Mesenchymal stem cell (in vitro differentiated cells and primary cell): ENCODE measurements around the gene KRTAP19-7. TPM values are rescaled to one million over a fixed set of nuclear protein-coding genes. Genes with fewer than 3 reads are reported as not detected.

Experiments used
- DNase-seq: peaks from one replicate; pipeline ENCODE4 v3.0.0-alpha.2; 2013
- H2AFZ ChIP-seq: one replicate; pipeline ENCODE4 v1.6.1; 2013; ENCODE audit warnings: low read depth, mild to moderate bottlenecking, control low read depth, inconsistent platforms, low read length, moderate library complexity
- H2AK5ac ChIP-seq: 2 replicates; pipeline ENCODE4 v1.6.1; 2013; ENCODE audit warnings: low read length, moderate library complexity, mild to moderate bottlenecking, inconsistent platforms; ENCODE audit not compliant: severe bottlenecking
- H2BK120ac ChIP-seq: one replicate; pipeline ENCODE4 v1.6.1; 2013; ENCODE audit warnings: low read depth, mild to moderate bottlenecking, inconsistent platforms, low read length, moderate library complexity
- H2BK12ac ChIP-seq, 2 experiments: one replicate each; pipeline ENCODE4 v1.6.1; 2013; ENCODE audit warnings: inconsistent platforms in 2 of 2, low read length in 2 of 2, mild to moderate bottlenecking in 2 of 2, moderate library complexity in 2 of 2, control low read depth in 1 of 2
- H2BK15ac ChIP-seq: one replicate; pipeline ENCODE4 v1.6.1; 2013; ENCODE audit warnings: mild to moderate bottlenecking, low read depth, inconsistent platforms; ENCODE audit not compliant: poor library complexity, severe bottlenecking
- H2BK5ac ChIP-seq: 2 replicates; pipeline ENCODE4 v1.6.1; 2013; ENCODE audit warnings: low read depth, mild to moderate bottlenecking, low read length, control low read depth, inconsistent platforms; ENCODE audit not compliant: poor library complexity, severe bottlenecking
- H3K14ac ChIP-seq, 2 experiments: one replicate each; pipeline ENCODE4 v1.6.1; 2013; ENCODE audit warnings: inconsistent platforms in 2 of 2, low read length in 2 of 2, control low read depth in 1 of 2, mild to moderate bottlenecking in 1 of 2, moderate library complexity in 1 of 2
- H3K18ac ChIP-seq, 2 experiments: one replicate each; pipeline ENCODE4 v1.6.1; 2013; ENCODE audit warnings: inconsistent platforms in 2 of 2, low read length in 2 of 2, control low read depth in 1 of 2, low read depth in 1 of 2, mild to moderate bottlenecking in 1 of 2
- H3K23ac ChIP-seq, 2 experiments: one replicate each; pipeline ENCODE4 v1.6.1; 2013; ENCODE audit warnings: inconsistent platforms in 2 of 2, low read length in 2 of 2, mild to moderate bottlenecking in 2 of 2, moderate library complexity in 2 of 2, control low read depth in 1 of 2
- H3K27ac ChIP-seq: 2 replicates; pipeline ENCODE4 v1.5.1; 2013; ENCODE audit warnings: mild to moderate bottlenecking, moderate library complexity, low read length, control low read depth, inconsistent platforms; ENCODE audit not compliant: poor library complexity, severe bottlenecking
- H3K27me3 ChIP-seq, 2 experiments: 2 replicates each; pipeline versions ENCODE4 v1.6.1 to v1.7.0; 2013; ENCODE audit warnings: low read length in 2 of 2, mild to moderate bottlenecking in 2 of 2, moderate library complexity in 2 of 2, control low read depth in 1 of 2, inconsistent platforms in 1 of 2; ENCODE audit not compliant: control insufficient read depth in 1 of 2, insufficient read depth in 1 of 2
- H3K36me3 ChIP-seq, 2 experiments: 2 replicates each; pipeline versions ENCODE4 v1.6.1 to v1.7.0; 2013; ENCODE audit warnings: low read length in 2 of 2, control low read depth in 1 of 2, inconsistent platforms in 1 of 2, low read depth in 1 of 2, mild to moderate bottlenecking in 1 of 2; ENCODE audit not compliant: insufficient read depth in 2 of 2, control insufficient read depth in 1 of 2
- H3K4ac ChIP-seq, 2 experiments: one replicate each; pipeline ENCODE4 v1.6.1; 2013; ENCODE audit warnings: inconsistent platforms in 2 of 2, low read length in 2 of 2, mild to moderate bottlenecking in 2 of 2, moderate library complexity in 2 of 2, control low read depth in 1 of 2, low read depth in 1 of 2
- H3K4me1 ChIP-seq: 2 replicates; pipeline ENCODE4 v1.6.1; 2013; ENCODE audit warnings: low read depth, low read length, control low read depth; ENCODE audit not compliant: control insufficient read depth, insufficient read depth
- H3K4me2 ChIP-seq: 2 replicates; pipeline ENCODE4 v1.6.1; 2013; ENCODE audit warnings: low read length, mild to moderate bottlenecking, inconsistent platforms; ENCODE audit not compliant: poor library complexity, severe bottlenecking
- H3K4me3 ChIP-seq, 2 experiments: 2 replicates each; pipeline versions ENCODE4 v1.5.1 to v1.7.0; 2013; ENCODE audit warnings: low read length in 2 of 2, mild to moderate bottlenecking in 2 of 2, control low read depth in 1 of 2, low read depth in 1 of 2; ENCODE audit not compliant: insufficient read depth in 1 of 2
- H3K79me1 ChIP-seq: replicated peaks from 2 replicates; pipeline ENCODE4 v1.6.1; 2013; ENCODE audit warnings: mild to moderate bottlenecking, control low read depth, low read length, inconsistent platforms; ENCODE audit not compliant: poor library complexity, severe bottlenecking
- H3K9ac ChIP-seq: 2 replicates; pipeline ENCODE4 v1.7.0; 2013; ENCODE audit warnings: mild to moderate bottlenecking, low read length, moderate library complexity
- H3K9me3 ChIP-seq: 2 replicates; pipeline ENCODE4 v1.7.0; 2013; ENCODE audit warnings: mild to moderate bottlenecking, low read length; ENCODE audit not compliant: control insufficient read depth
- H4K8ac ChIP-seq: one replicate; pipeline ENCODE4 v1.6.1; 2013; ENCODE audit warnings: inconsistent platforms, mild to moderate bottlenecking, low read length, moderate library complexity
- H4K91ac ChIP-seq: one replicate; pipeline ENCODE4 v1.6.1; 2013; ENCODE audit warnings: mild to moderate bottlenecking, low read length, inconsistent platforms
- WGBS: methylation state at CpG from one replicate; pipeline ENCODE4 v1.1.7; 2013; ENCODE audit warnings: mixed read lengths; 5-methylcytosine and 5-hydroxymethylcytosine counted together
- polyA plus RNA-seq, 2 experiments: library from polyadenylated mRNA; stranded (reverse); fragments of 200-250 nt; gene quantifications; one replicate each; pipeline ENCODE4 v1.2.3, GENCODE V29; 2013

The KRTAP19-7 gene
- polyA plus RNA-seq (2013, experiment 1 of 2) = not detected
- polyA plus RNA-seq (2013, experiment 2 of 2) = not detected

- no peak within 1 kb of the TSS for H3K23ac ChIP-seq
- H2BK120ac ChIP-seq = no peak within 1 kb of the TSS
- no peak within 1 kb of the TSS for H2AFZ ChIP-seq
- H3K9me3 ChIP-seq = no peaks in the 10 kb centered on the region
- no peak within 1 kb of the TSS for H4K91ac ChIP-seq
- H3K4ac ChIP-seq = no peak within 1 kb of the TSS
- H3K27ac ChIP-seq = no peak within 1 kb of the TSS
- H3K18ac ChIP-seq = no peak within 1 kb of the TSS
- H4K8ac ChIP-seq = no peak within 1 kb of the TSS
- DNase-seq = no peak
- H2BK12ac ChIP-seq = no peak within 1 kb of the TSS
- no peaks in the 10 kb centered on the region for H3K27me3 ChIP-seq
- no peak within 1 kb of the TSS for H2BK15ac ChIP-seq
- H3K4me1 ChIP-seq = no peaks in the 10 kb centered on the region
- no peak within 1 kb of the TSS for H3K4me3 ChIP-seq
- no peak within 1 kb of the TSS for H2AK5ac ChIP-seq
- H3K4me2 ChIP-seq = no peak within 1 kb of the TSS
- H3K14ac ChIP-seq = no peak within 1 kb of the TSS
- no peaks in the 10 kb centered on the region for H3K36me3 ChIP-seq
- no peak within 1 kb of the TSS for H3K9ac ChIP-seq
- no peak within 1 kb of the TSS for H2BK5ac ChIP-seq
- no peaks in the 10 kb centered on the region for H3K79me1 ChIP-seq
- WGBS = 67% methylated on average over 1 of the region's 2 CpGs
These were observed at the start of gene KRTAP19-7 for GRCh38 chr21:30561264-30561895. Gene KRTAP19-7 (minus strand): TSS chr21:30561314. CDS start chr21:30561289, 25 bp downstream.

- H3K4me1 ChIP-seq = no peaks in the 10 kb centered on the region
- H3K18ac ChIP-seq = no peak overlapping the region
- no peak overlapping the region for H3K23ac ChIP-seq
- H3K4me3 ChIP-seq = no peak overlapping the region
- no peak overlapping the region for H3K27ac ChIP-seq
- no peak overlapping the region for H2AFZ ChIP-seq
- no peak overlapping the region for H4K91ac ChIP-seq
- H3K9me3 ChIP-seq = peaks cover 8% of the 10 kb centered on the region
- H2BK15ac ChIP-seq = no peak overlapping the region
- no peaks in the 10 kb centered on the region for H3K36me3 ChIP-seq
- no peak overlapping the region for H2BK120ac ChIP-seq
- H3K4me2 ChIP-seq = no peak overlapping the region
- no peak overlapping the region for H3K9ac ChIP-seq
- H2AK5ac ChIP-seq = no peak overlapping the region
- no peaks in the 10 kb centered on the region for H3K27me3 ChIP-seq
- no peak overlapping the region for H2BK12ac ChIP-seq
- H2BK5ac ChIP-seq = no peak overlapping the region
- no peak for DNase-seq
- no peak overlapping the region for H4K8ac ChIP-seq
- no peak overlapping the region for H3K14ac ChIP-seq
- no peaks in the 10 kb centered on the region for H3K79me1 ChIP-seq
- WGBS = 49% methylated on average over 2 of the region's 2 CpGs
- H3K4ac ChIP-seq = no peak overlapping the region
These were observed 44.9 kb upstream of the KRTAP19-7 start for GRCh38 chr21:30605968-30606367.

- Histone ChIP-seq H3K4me2 (no peak within 1 kb of the TSS), H3K9me3 (peaks cover 5% of the 10 kb centered on the region), H2BK15ac (no peak within 1 kb of the TSS), H2BK12ac (no peak within 1 kb of the TSS), H3K4ac (no peak within 1 kb of the TSS), H2BK120ac (no peak within 1 kb of the TSS), H2AFZ (no peak within 1 kb of the TSS), H2AK5ac (no peak within 1 kb of the TSS), H4K91ac (no peak within 1 kb of the TSS), H3K4me3 (no peak within 1 kb of the TSS), H3K4me1 (no peaks in the 10 kb centered on the region), H4K8ac (no peak within 1 kb of the TSS), H3K14ac (no peak within 1 kb of the TSS), H3K27ac (no peak within 1 kb of the TSS), H3K18ac (no peak within 1 kb of the TSS), H3K27me3 (no peaks in the 10 kb centered on the region), H3K79me1 (no peaks in the 10 kb centered on the region), H3K9ac (no peak within 1 kb of the TSS), H2BK5ac (no peak within 1 kb of the TSS), H3K23ac (no peak within 1 kb of the TSS), H3K36me3 (no peaks in the 10 kb centered on the region)
- no CpG with 5 or more reads among the region's 1 CpG for WGBS
- no peak for DNase-seq
These were observed 39.7 kb upstream of the KRTAP19-7 start, which contains the start of gene KRTAP22-1 for GRCh38 chr21:30600787-30601186. Gene KRTAP22-1 (plus strand): TSS chr21:30601087.

GRCh38 chr21:30598802-30599201 is 37.7 kb upstream of the KRTAP19-7 start, which contains the start of gene KRTAP6-2:
Gene KRTAP6-2 (minus strand): TSS chr21:30598902. CDS start chr21:30598874, 28 bp downstream.
- WGBS = 91% methylated on average over 6 of the region's 6 CpGs
- Histone ChIP-seq H4K91ac (no peak within 1 kb of the TSS), H2BK12ac (no peak within 1 kb of the TSS), H3K4me3 (no peak within 1 kb of the TSS), H3K18ac (no peak within 1 kb of the TSS), H3K9ac (no peak within 1 kb of the TSS), H2AFZ (no peak within 1 kb of the TSS), H3K23ac (no peak within 1 kb of the TSS), H3K9me3 (peaks cover 5% of the 10 kb centered on the region), H2BK15ac (no peak within 1 kb of the TSS), H3K14ac (no peak within 1 kb of the TSS), H3K27me3 (no peaks in the 10 kb centered on the region), H3K4me2 (no peak within 1 kb of the TSS), H4K8ac (no peak within 1 kb of the TSS), H3K36me3 (no peaks in the 10 kb centered on the region), H2BK5ac (no peak within 1 kb of the TSS), H2BK120ac (no peak within 1 kb of the TSS), H2AK5ac (no peak within 1 kb of the TSS), H3K4ac (no peak within 1 kb of the TSS), H3K4me1 (no peaks in the 10 kb centered on the region), H3K27ac (no peak within 1 kb of the TSS), H3K79me1 (no peaks in the 10 kb centered on the region)
- DNase-seq = no peak
